HCT116 (cell line): ENCODE results near the gene LHPP. TPM values are rescaled to one million over a fixed set of nuclear protein-coding genes. Genes with fewer than 3 reads are reported as not detected.

Experiments
- ATAC-seq: fragments of 200-7000 bp; cut with Tn5 transposase; 2 replicates; pipeline ENCODE4 v1.9.1; 2020; ENCODE audit warnings: mild to moderate bottlenecking, moderate library complexity
- BruUV-seq: library from RNA; stranded (reverse); fragments of 400-500 nt; replicated peaks from 2 replicates; lab custom pipeline; 2021; lab: Mats Ljungman, UMichigan
- CTCF ChIA-PET: fragments of 300-600 bp; sonication (Branson Sonifier 250); formaldehyde crosslinking; loops from one replicate; lab custom pipeline; 2021; ENCODE audit warnings: antibody characterized with exemption; lab: Charles Lee
- POLR2A ChIA-PET: fragments of 300-600, 350-600 bp; sonication (Branson Sonifier 250); formaldehyde crosslinking; loops from one replicate; lab custom pipeline; 2021; ENCODE audit warnings: antibody characterized with exemption; lab: Charles Lee
- RAD21 ChIA-PET, 2 experiments: fragments of 300-600 bp; sonication (Branson Sonifier 250); formaldehyde crosslinking; loops; one replicate each; lab custom pipeline; 2023; ENCODE audit warnings: low total read pairs in 2 of 2; ENCODE audit not compliant: uncharacterized antibody in 2 of 2, unreplicated experiment in 2 of 2, low non-redundant PET in 1 of 2; lab: Charles Lee
- DNase-seq: peaks from one replicate; pipeline ENCODE4 v3.0.0-alpha.2; 2010; ENCODE audit warnings: low read depth, low spot score
- H2AFZ ChIP-seq: fragments of 200-600 bp; shearing (Covaris generic), sonication (generic); 2 replicates; pipeline ENCODE4 v1.6.1; 2017; ENCODE audit warnings: low read depth, mixed run types, mixed read lengths, antibody characterized with exemption, low read length; ENCODE audit not compliant: poor library complexity, severe bottlenecking
- H3K27ac ChIP-seq: 2 replicates; pipeline ENCODE4 v1.5.1; 2012; ENCODE audit warnings: low read depth, low read length
- H3K27me3 ChIP-seq: fragments of 200-600 bp; sonication (generic); 2 replicates; pipeline ENCODE4 v1.6.1; 2016; ENCODE audit warnings: mixed run types, low read length, mixed read lengths; ENCODE audit not compliant: insufficient read depth
- H3K36me3 ChIP-seq, 2 experiments: fragments of 200-500 bp in 1 of 2; fragments of 200-600 bp in 1 of 2; sonication (Bioruptor generic) in 1 of 2; sonication (generic) in 1 of 2; 2 replicates each; pipeline versions ENCODE4 v1.5.1 to v1.6.1; 2014 to 2016; ENCODE audit warnings: low read length in 2 of 2, inconsistent platforms in 1 of 2, mixed read lengths in 1 of 2, mixed run types in 1 of 2; ENCODE audit not compliant: insufficient read depth in 2 of 2, control insufficient read depth in 1 of 2
- H3K4me1 ChIP-seq, 2 experiments: fragments of 200-600 bp in 1 of 2; sonication (generic) in 1 of 2; 2 replicates each; pipeline versions ENCODE4 v1.5.1 to v1.6.1; 2012 to 2017; ENCODE audit warnings: low read length in 2 of 2, inconsistent platforms in 1 of 2, mild to moderate bottlenecking in 1 of 2, mixed read lengths in 1 of 2, mixed run types in 1 of 2, moderate library complexity in 1 of 2; ENCODE audit not compliant: insufficient read depth in 2 of 2, control insufficient read depth in 1 of 2
- H3K4me2 ChIP-seq: fragments of 200-600 bp; sonication (generic); 2 replicates; pipeline ENCODE4 v1.6.1; 2017; ENCODE audit warnings: mixed run types, low read length, mixed read lengths
- H3K4me3 ChIP-seq, 2 experiments: fragments of 200-600 bp in 1 of 2; sonication (generic) in 1 of 2; replicated peaks in 1 of 2; 2 replicates each; pipeline ENCODE4 v1.5.1; 2011 to 2016; ENCODE audit warnings: low read length in 2 of 2, control low read depth in 1 of 2, low read depth in 1 of 2, mild to moderate bottlenecking in 1 of 2, mixed read lengths in 1 of 2, mixed run types in 1 of 2
- H3K79me2 ChIP-seq: fragments of 200-600 bp; sonication (generic); 2 replicates; pipeline ENCODE4 v1.6.1; 2017; ENCODE audit warnings: mild to moderate bottlenecking, mixed run types, low read length, moderate library complexity, mixed read lengths; ENCODE audit not compliant: insufficient read depth
- H3K9ac ChIP-seq: fragments of 200-600 bp; sonication (generic); 2 replicates; pipeline ENCODE4 v1.6.1; 2016; ENCODE audit warnings: low read length, mixed read lengths
- H3K9me2 ChIP-seq: fragments of 200-600 bp; sonication (generic), shearing (Covaris generic); 2 replicates; pipeline ENCODE4 v1.6.1; 2017; ENCODE audit warnings: mixed run types, mild to moderate bottlenecking, moderate library complexity; ENCODE audit not compliant: insufficient read depth
- H3K9me3 ChIP-seq, 2 experiments: fragments of 200-500 bp in 1 of 2; fragments of 200-600 bp in 1 of 2; sonication (Bioruptor generic) in 1 of 2; sonication (generic) in 1 of 2; 2 replicates each; pipeline ENCODE4 v1.6.1; 2014 to 2017; ENCODE audit warnings: low read length in 2 of 2, mixed read lengths in 2 of 2, inconsistent platforms in 1 of 2, low read depth in 1 of 2, mild to moderate bottlenecking in 1 of 2, mixed run types in 1 of 2, moderate library complexity in 1 of 2; ENCODE audit not compliant: control insufficient read depth in 1 of 2, insufficient read depth in 1 of 2
- H4K20me1 ChIP-seq: fragments of 200-600 bp; sonication (generic), shearing (Covaris generic); 2 replicates; pipeline ENCODE4 v1.6.1; 2017; ENCODE audit warnings: mixed run types, mild to moderate bottlenecking, moderate library complexity; ENCODE audit not compliant: insufficient read depth
- CBX3 ChIP-seq: IDR thresholded peaks from 2 replicates; pipeline ENCODE4 v1.6.1; 2012; ENCODE audit warnings: low read depth
- CEBPB ChIP-seq: IDR thresholded peaks from 2 replicates; pipeline ENCODE4 v1.6.1; 2012; ENCODE audit warnings: low read depth
- CTCF ChIP-seq, 3 experiments: fragments of 200-600 bp in 1 of 3; sonication (generic) in 1 of 3; IDR thresholded peaks in 2 of 3; conservative IDR thresholded peaks in 1 of 3; 2 replicates each; pipeline ENCODE4 v1.5.1; 2012 to 2017; ENCODE audit warnings: low read depth in 2 of 3, low read length in 2 of 3, antibody characterized with exemption in 1 of 3, borderline replicate concordance in 1 of 3, control low read depth in 1 of 3, mild to moderate bottlenecking in 1 of 3, mixed read lengths in 1 of 3, mixed run types in 1 of 3, moderate library complexity in 1 of 3; ENCODE audit not compliant: insufficient read depth in 1 of 3
- JUND ChIP-seq: IDR thresholded peaks from 2 replicates; pipeline ENCODE4 v1.6.1; 2012
- MAX ChIP-seq: IDR thresholded peaks from 2 replicates; pipeline ENCODE4 v1.6.1; 2012
- POLR2AphosphoS5 ChIP-seq: IDR thresholded peaks from 2 replicates; pipeline ENCODE4 v1.6.1; 2011; ENCODE audit warnings: mild to moderate bottlenecking, low read depth, low read length, moderate library complexity
- REST ChIP-seq: IDR thresholded peaks from 2 replicates; pipeline ENCODE4 v1.6.1; 2012; ENCODE audit warnings: low read depth
- SIN3A ChIP-seq: IDR thresholded peaks from 2 replicates; pipeline ENCODE4 v1.6.1; 2012; ENCODE audit warnings: low read depth
- SRF ChIP-seq: IDR thresholded peaks from 2 replicates; pipeline ENCODE4 v1.6.1; 2012; ENCODE audit warnings: low read depth
- TCF7L2 ChIP-seq: IDR thresholded peaks from 2 replicates; pipeline ENCODE4 v1.7.0; 2011; ENCODE audit warnings: borderline replicate concordance, inconsistent platforms; ENCODE audit not compliant: insufficient read depth, insufficient read length; ENCODE audit errors: extremely low read depth
- YY1 ChIP-seq: IDR thresholded peaks from 2 replicates; pipeline ENCODE4 v1.6.1; 2011; ENCODE audit warnings: low read length, low read depth, moderate library complexity, mild to moderate bottlenecking; ENCODE audit not compliant: insufficient replicate concordance; ENCODE audit errors: extremely low read depth
- ZBTB33 ChIP-seq: IDR thresholded peaks from 2 replicates; pipeline ENCODE4 v1.6.1; 2011; ENCODE audit warnings: mild to moderate bottlenecking, low read length, moderate library complexity; ENCODE audit not compliant: insufficient replicate concordance; ENCODE audit errors: extremely low read depth
- intact Hi-C: fragments of 100-400 bp; cut with micrococcal nuclease; formaldehyde crosslinking; loops from 2 replicates; pipeline ENCODE4 v1.10.0; 2022
- total RNA-seq: library from RNA; stranded (reverse); gene quantifications from one replicate; pipeline ENCODE4 v1.2.1, GENCODE V29; 2021; ENCODE audit not compliant: unreplicated experiment

The LHPP gene
- total RNA-seq, 1 experiment from 2014 or later: 45.8 TPM

- TF ChIP-seq TCF7L2: no peak
- no peak for TF ChIP-seq REST
- TF ChIP-seq CBX3: no peak
- no peak for TF ChIP-seq JUND
- TF ChIP-seq YY1: no peak
- TF ChIP-seq MAX: no peak
These were observed 37.8 kb upstream of the LHPP start (continued) for GRCh38 chr10:124423813-124424212.

- no TSS peak for BruUV-seq
- no peaks in the 10 kb centered on the region for H3K27me3 ChIP-seq
- ChIA-PET RAD21 (no interaction called here), CTCF (interaction anchor here (1.5 kb wide), 1 partner anchor 36 kb away, joined by 5 read pairs; no protein-coding TSS in a partner anchor), POLR2A (no interaction called here)
- no peak overlapping the region for H3K9ac ChIP-seq
- H3K4me1 ChIP-seq: no peaks in the 10 kb centered on the region
- no peak overlapping the region for H3K4me2 ChIP-seq
- TF ChIP-seq SIN3A (no peak), ZBTB33 (no peak), MAX (no peak), CTCF (IDR thresholded peaks at IDR 0.05 in 2 of 3, conservative IDR thresholded peaks at IDR 0.05 in 1 of 3; ENCODE audit: borderline replicate concordance in 1 of 3, insufficient read depth in 1 of 3, low read depth in 2 of 3, low read length in 2 of 3) (no peak), CEBPB (no peak), POLR2AphosphoS5 (no peak), CBX3 (no peak), SRF (no peak)
- no peaks in the 10 kb centered on the region for H3K79me2 ChIP-seq
- no peak overlapping the region for H2AFZ ChIP-seq
- no peaks in the 10 kb centered on the region for H3K36me3 ChIP-seq
- H3K27ac ChIP-seq: no peak overlapping the region
- H3K9me3 ChIP-seq: no peaks in the 10 kb centered on the region
- intact Hi-C loops: no loop called here
- no peak for ATAC-seq
- no peaks in the 10 kb centered on the region for H4K20me1 ChIP-seq
- no peaks in the 10 kb centered on the region for H3K9me2 ChIP-seq
- DNase-seq: no peak
- no peak overlapping the region for H3K4me3 ChIP-seq
These were observed 36.2 kb upstream of the LHPP start for GRCh38 chr10:124425227-124425962.
